H1 (cell line): ENCODE results near the gene NDST3. TPM values are rescaled to one million over a fixed set of nuclear protein-coding genes. Genes with fewer than 3 reads are reported as not detected.

Experiments used
- CTCF ChIA-PET: fragments of 300-600 bp; sonication (Branson Sonifier 250); formaldehyde crosslinking; loops from one replicate; lab custom pipeline; 2021; ENCODE audit not compliant: partially characterized antibody; lab: Charles Lee
- POLR2A ChIA-PET: fragments of 300-600 bp; sonication (Branson Sonifier 250); formaldehyde crosslinking; loops from one replicate; lab custom pipeline; 2021; ENCODE audit warnings: inconsistent platforms; ENCODE audit not compliant: partially characterized antibody; lab: Charles Lee
- DNase-seq, 2 experiments: peaks; one replicate each; pipeline versions ENCODE4 v3.0.0 to v3.0.0-alpha.2; 2010 to 2022; ENCODE audit warnings: low spot score in 2 of 2, low read depth in 1 of 2, mixed read lengths in 1 of 2
- FAIRE-seq: peaks from 2 replicates; lab custom pipeline; 2011; peaks lifted over from hg19 to GRCh38; lab: Jason Lieb, UNC
- H2AFZ ChIP-seq: 2 replicates; pipeline ENCODE4 v1.8.1; 2012; ENCODE audit warnings: low read length, inconsistent platforms
- H2AK5ac ChIP-seq: 2 replicates; pipeline ENCODE4 v1.6.1; 2013; ENCODE audit warnings: low read depth, low read length
- H2BK120ac ChIP-seq: replicated peaks from 2 replicates; pipeline ENCODE3; 2013; ENCODE audit warnings: low read depth, low read length, inconsistent platforms
- H2BK12ac ChIP-seq: 2 replicates; pipeline ENCODE4 v1.6.1; 2013; ENCODE audit warnings: low read depth, low read length
- H2BK15ac ChIP-seq: 2 replicates; pipeline ENCODE4 v1.6.1; 2013; ENCODE audit warnings: low read length
- H2BK20ac ChIP-seq: 2 replicates; pipeline ENCODE4 v1.6.1; 2013; ENCODE audit warnings: low read length
- H2BK5ac ChIP-seq: 2 replicates; pipeline ENCODE4 v1.6.1; 2013; ENCODE audit warnings: low read depth, low read length
- H3K14ac ChIP-seq: 2 replicates; pipeline ENCODE4 v1.6.1; 2013; ENCODE audit warnings: inconsistent platforms; ENCODE audit not compliant: insufficient read length
- H3K18ac ChIP-seq: 2 replicates; pipeline ENCODE4 v1.6.1; 2013; ENCODE audit warnings: low read length; ENCODE audit errors: extremely low read depth
- H3K23ac ChIP-seq: 2 replicates; pipeline ENCODE4 v1.6.1; 2013; ENCODE audit warnings: inconsistent platforms; ENCODE audit not compliant: insufficient read length
- H3K23me2 ChIP-seq: 2 replicates; pipeline ENCODE4 v1.6.1; 2013; ENCODE audit warnings: low read depth, low read length
- H3K27ac ChIP-seq: 2 replicates; pipeline ENCODE4 v1.6.1; 2011; ENCODE audit warnings: low read depth, low read length, inconsistent platforms
- H3K27me3 ChIP-seq, 4 experiments: replicated peaks in 1 of 4; 1 replicate in 1 of 4; 2 replicates in 3 of 4; pipeline versions ENCODE4 v1.6.1 to v1.8.1; 2011 to 2013; ENCODE audit warnings: low read length in 3 of 4, mild to moderate bottlenecking in 3 of 4, inconsistent platforms in 2 of 4, mixed read lengths in 2 of 4, moderate library complexity in 1 of 4; ENCODE audit not compliant: control insufficient read depth in 3 of 4, insufficient read depth in 3 of 4; ENCODE audit errors: extremely low read depth in 1 of 4
- H3K36me3 ChIP-seq, 4 experiments: 2 replicates each; pipeline versions ENCODE4 v1.6.1 to v1.8.1; 2011 to 2013; ENCODE audit warnings: mild to moderate bottlenecking in 4 of 4, low read length in 3 of 4, moderate library complexity in 2 of 4, control low read depth in 1 of 4, inconsistent platforms in 1 of 4; ENCODE audit not compliant: insufficient read depth in 4 of 4, control insufficient read depth in 2 of 4
- H3K4ac ChIP-seq: replicated peaks from 2 replicates; pipeline ENCODE3; 2013; ENCODE audit warnings: low read length, low read depth, mixed read lengths, inconsistent platforms; ENCODE audit not compliant: insufficient read length
- H3K4me1 ChIP-seq, 4 experiments: replicated peaks in 1 of 4; 1 replicate in 1 of 4; 2 replicates in 3 of 4; pipeline versions ENCODE4 v1.6.1 to v1.8.1; 2011 to 2013; ENCODE audit warnings: low read length in 3 of 4, inconsistent platforms in 2 of 4, mixed read lengths in 1 of 4; ENCODE audit not compliant: insufficient read depth in 4 of 4, control insufficient read depth in 3 of 4
- H3K4me2 ChIP-seq, 2 experiments: 2 replicates each; pipeline versions ENCODE4 v1.6.1 to v1.8.1; 2011 to 2013; ENCODE audit warnings: low read depth in 2 of 2, low read length in 2 of 2, control low read depth in 1 of 2, inconsistent platforms in 1 of 2, mild to moderate bottlenecking in 1 of 2; ENCODE audit not compliant: insufficient read depth in 1 of 2
- H3K4me3 ChIP-seq, 4 experiments: fragments of 200-600, 300-600 bp in 1 of 4; sonication (generic), shearing (Covaris generic), sonication (Bioruptor Twin) in 1 of 4; 2 replicates each; pipeline versions ENCODE4 v1.5.1 to v1.8.1; 2011 to 2016; ENCODE audit warnings: low read length in 4 of 4, low read depth in 3 of 4, control low read depth in 2 of 4, inconsistent platforms in 2 of 4, mild to moderate bottlenecking in 2 of 4, mixed read lengths in 1 of 4, moderate library complexity in 1 of 4; ENCODE audit not compliant: insufficient read depth in 2 of 4; ENCODE audit errors: extremely low read depth in 1 of 4
- H3K56ac ChIP-seq: replicated peaks from 2 replicates; pipeline ENCODE3; 2013; ENCODE audit warnings: low read depth, mild to moderate bottlenecking, mixed read lengths, low read length, inconsistent platforms; ENCODE audit not compliant: insufficient read length
- H3K79me1 ChIP-seq: 2 replicates; pipeline ENCODE4 v1.6.1; 2013; ENCODE audit warnings: low read depth, low read length, control low read depth
- H3K79me2 ChIP-seq, 2 experiments: 2 replicates each; pipeline versions ENCODE4 v1.6.1 to v1.8.1; 2012 to 2013; ENCODE audit warnings: low read length in 2 of 2, mild to moderate bottlenecking in 2 of 2, inconsistent platforms in 1 of 2; ENCODE audit not compliant: insufficient read depth in 2 of 2, control insufficient read depth in 1 of 2
- H3K9ac ChIP-seq, 4 experiments: replicated peaks in 1 of 4; 1 replicate in 1 of 4; 2 replicates in 3 of 4; pipeline versions ENCODE4 v1.6.1 to v1.8.1; 2011 to 2013; ENCODE audit warnings: low read depth in 3 of 4, low read length in 3 of 4, control low read depth in 2 of 4, mild to moderate bottlenecking in 2 of 4, moderate library complexity in 2 of 4, inconsistent platforms in 1 of 4; ENCODE audit errors: extremely low read depth in 1 of 4
- H3K9me3 ChIP-seq, 2 experiments: 2 replicates each; pipeline versions ENCODE4 v1.6.1 to v1.8.1; 2012 to 2013; ENCODE audit warnings: mild to moderate bottlenecking in 2 of 2, moderate library complexity in 2 of 2, control low read depth in 1 of 2, inconsistent platforms in 1 of 2, low read depth in 1 of 2, low read length in 1 of 2, mixed read lengths in 1 of 2; ENCODE audit not compliant: insufficient read depth in 2 of 2
- H4K20me1 ChIP-seq, 2 experiments: replicated peaks in 1 of 2; 2 replicates each; pipeline versions ENCODE3 to v1.8.1; 2011 to 2013; ENCODE audit warnings: inconsistent platforms in 2 of 2, low read length in 2 of 2, mild to moderate bottlenecking in 1 of 2; ENCODE audit not compliant: insufficient read depth in 2 of 2, control insufficient read depth in 1 of 2
- H4K5ac ChIP-seq: 2 replicates; pipeline ENCODE4 v1.6.1; 2013; ENCODE audit warnings: low read length, low read depth, mixed read lengths, inconsistent platforms; ENCODE audit not compliant: insufficient read length
- H4K8ac ChIP-seq: 2 replicates; pipeline ENCODE4 v1.8.0; 2013; ENCODE audit warnings: mild to moderate bottlenecking, moderate library complexity, low read length, inconsistent platforms; ENCODE audit not compliant: insufficient read depth; ENCODE audit errors: extremely low read depth
- H4K91ac ChIP-seq: replicated peaks from 2 replicates; pipeline ENCODE3; 2013; ENCODE audit warnings: low read length, mixed read lengths, inconsistent platforms; ENCODE audit not compliant: insufficient read length
- CHD1 ChIP-seq: IDR thresholded peaks from 2 replicates; pipeline ENCODE4 v1.6.1; 2012; ENCODE audit warnings: low read depth, low read length, improper control_type of control experiment
- EP300 ChIP-seq, 2 experiments: IDR thresholded peaks; 1 replicate in 1 of 2; 2 replicates in 1 of 2; pipeline ENCODE4 v1.6.1; 2011 to 2012; ENCODE audit warnings: low read depth in 2 of 2, low read length in 2 of 2, mild to moderate bottlenecking in 2 of 2, borderline replicate concordance in 1 of 2, inconsistent platforms in 1 of 2, moderate library complexity in 1 of 2
- GABPA ChIP-seq: IDR thresholded peaks from 2 replicates; pipeline ENCODE4 v1.6.1; 2011; ENCODE audit warnings: mild to moderate bottlenecking, low read length, moderate library complexity, borderline replicate concordance; ENCODE audit not compliant: insufficient read depth
- HDAC2 ChIP-seq, 2 experiments: fragments of 300-600 bp in 1 of 2; sonication (generic) in 1 of 2; IDR thresholded peaks; 2 replicates each; pipeline ENCODE4 v1.6.1; 2011 to 2012; ENCODE audit warnings: low read depth in 2 of 2, low read length in 2 of 2, mild to moderate bottlenecking in 2 of 2, moderate library complexity in 2 of 2, borderline replicate concordance in 1 of 2, inconsistent platforms in 1 of 2
- KDM4A ChIP-seq: IDR thresholded peaks from one replicate; pipeline ENCODE4 v1.7.1; 2012; ENCODE audit warnings: low read depth, mild to moderate bottlenecking, moderate library complexity, low read length, inconsistent platforms; ENCODE audit not compliant: severe bottlenecking
- PHF8 ChIP-seq: fragments of 200-600 bp; sonication (generic); conservative IDR thresholded peaks from 2 replicates; pipeline ENCODE4 v1.7.1; 2012; ENCODE audit warnings: low read depth, mild to moderate bottlenecking, inconsistent platforms, low read length, moderate library complexity
- POLR2A ChIP-seq, 2 experiments: IDR thresholded peaks; 1 replicate in 1 of 2; 2 replicates in 1 of 2; pipeline ENCODE4 v1.6.1; 2011; ENCODE audit warnings: low read depth in 2 of 2, low read length in 2 of 2, mild to moderate bottlenecking in 2 of 2; ENCODE audit errors: control extremely low read depth in 1 of 2
- SIN3A ChIP-seq, 2 experiments: IDR thresholded peaks in 1 of 2; conservative IDR thresholded peaks in 1 of 2; 2 replicates each; pipeline ENCODE4 v1.6.1; 2011 to 2012; ENCODE audit warnings: low read length in 2 of 2, improper control_type of control experiment in 1 of 2, low read depth in 1 of 2, mild to moderate bottlenecking in 1 of 2
- SP1 ChIP-seq: IDR thresholded peaks from 2 replicates; pipeline ENCODE4 v1.6.1; 2011; ENCODE audit warnings: low read depth, low read length
- SP4 ChIP-seq: IDR thresholded peaks from 2 replicates; pipeline ENCODE4 v1.6.1; 2012; ENCODE audit warnings: low read length, inconsistent platforms
- SUZ12 ChIP-seq: fragments of 200-600 bp; sonication (generic); IDR thresholded peaks from 2 replicates; pipeline ENCODE4 v1.6.1; 2012; ENCODE audit warnings: mild to moderate bottlenecking, inconsistent platforms, low read length, moderate library complexity, mixed read lengths
- ZNF274 ChIP-seq: IDR thresholded peaks from 2 replicates; pipeline ENCODE4 v1.7.0; 2012; ENCODE audit warnings: low read length, borderline replicate concordance; ENCODE audit errors: extremely low read depth
- WGBS, 2 experiments: shearing (Covaris generic) in 1 of 2; methylation state at CpG; one replicate each; pipeline versions ENCODE4 v1.1.6 to v1.1.7; 2013 to 2015; ENCODE audit warnings: low lambda C conversion rate in 2 of 2, mixed read lengths in 2 of 2, inconsistent platforms in 1 of 2, low coverage in 1 of 2, missing lambda C conversion rate in 1 of 2; ENCODE audit not compliant: insufficient replicate concordance in 2 of 2, insufficient coverage in 1 of 2, insufficient read length in 1 of 2; ENCODE audit errors: extremely low coverage in 1 of 2, missing lambda C conversion rate in 1 of 2; 5-methylcytosine and 5-hydroxymethylcytosine counted together
- polyA plus RNA-seq, 7 experiments: library from polyadenylated mRNA; depleted of rRNA in 3 of 7; stranded (reverse) in 5 of 7; unstranded in 2 of 7; fragments of >200 nt in 5 of 7; fragments of 200-250 nt in 2 of 7; gene quantifications; 1 replicate in 5 of 7; 2 replicates in 1 of 7; 4 replicates in 1 of 7; pipeline versions ENCODE4 v1.2.1 to v1.2.3, GENCODE V29; 2011 to 2013; ENCODE audit warnings: missing spikeins in 2 of 7, mixed read lengths in 2 of 7
- total RNA-seq: library from RNA; stranded (reverse); fragmentation: NEBNext Ultra II Directional; extraction: Animal tissue kit (Norgen Biotek cat#: 25700); gene quantifications from 2 replicates; pipeline ENCODE4 v1.2.1, GENCODE V29; 2021
- TF ChIP-seq, protein P1 (sequence below): IDR thresholded peaks from 2 replicates; pipeline ENCODE4 v1.6.1; 2011; ENCODE audit warnings: low read depth, mild to moderate bottlenecking, low read length; ENCODE audit not compliant: insufficient read depth

The NDST3 gene
- total and polyA plus RNA-seq, 2 of the 8 experiments (the other 6 are each of a cell fraction or from before 2014, with no cell fraction given) = 0.35 to 0.60 TPM

DNA sequence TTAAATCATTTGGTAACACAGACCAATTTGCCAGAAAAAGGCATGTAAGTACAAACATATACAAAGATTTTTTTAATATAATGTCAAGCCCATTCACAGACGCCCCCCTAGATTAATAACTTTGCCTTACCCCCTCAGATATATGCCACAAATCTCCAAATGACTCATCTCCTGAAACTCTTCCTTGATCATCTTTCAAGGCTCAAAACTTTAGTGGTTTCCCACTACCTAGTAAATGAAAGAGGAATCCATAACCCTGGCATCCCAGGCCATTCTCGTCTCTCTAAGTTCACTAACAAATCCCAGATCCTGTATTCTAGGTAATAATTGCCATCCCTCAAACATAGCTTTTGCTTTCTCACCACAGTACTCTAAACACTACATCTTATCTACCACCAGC, 256.7 kb downstream of the NDST3 start:
- H4K91ac ChIP-seq = no peak overlapping the region
- no peak overlapping the region for H3K4me2 ChIP-seq
- FAIRE-seq (no peak), DNase-seq (no peak)
- no peaks in the 10 kb centered on the region for H3K36me3 ChIP-seq
- H3K56ac ChIP-seq = no peak overlapping the region
- H3K4ac ChIP-seq = no peak overlapping the region
- no peaks in the 10 kb centered on the region for H3K23me2 ChIP-seq
- H3K79me1 ChIP-seq = no peaks in the 10 kb centered on the region
- H2BK5ac ChIP-seq = no peak overlapping the region
- no peak overlapping the region for H2BK15ac ChIP-seq
- H3K27me3 ChIP-seq = no peaks in the 10 kb centered on the region
- H3K79me2 ChIP-seq = no peaks in the 10 kb centered on the region
- no peaks in the 10 kb centered on the region for H3K9me3 ChIP-seq
- no peak overlapping the region for H3K14ac ChIP-seq
- H4K8ac ChIP-seq = no peak overlapping the region
- no peak overlapping the region for H2BK20ac ChIP-seq
- H4K20me1 ChIP-seq = no peaks in the 10 kb centered on the region
- no peak overlapping the region for H3K9ac ChIP-seq
- H3K27ac ChIP-seq = no peak overlapping the region
- no peak overlapping the region for H3K18ac ChIP-seq
- no peak overlapping the region for H3K23ac ChIP-seq
- H2BK120ac ChIP-seq = no peak overlapping the region
- H4K5ac ChIP-seq = no peak overlapping the region
- no peak overlapping the region for H2AK5ac ChIP-seq
- TF ChIP-seq GABPA = no peak
- no peak for TF ChIP-seq SIN3A (conservative IDR thresholded peaks at IDR 0.05 in 1 of 2, IDR thresholded peaks at IDR 0.05 in 1 of 2; ENCODE audit: low read depth in 1 of 2, low read length in 2 of 2)
- no peak for TF ChIP-seq ZNF274
- no peak for TF ChIP-seq POLR2A (IDR thresholded peaks at IDR 0.05; ENCODE audit: control extremely low read depth in 1 of 2, low read depth in 2 of 2, low read length in 2 of 2)
- no peak for TF ChIP-seq SP4
- TF ChIP-seq EP300 (IDR thresholded peaks at IDR 0.05; ENCODE audit: borderline replicate concordance in 1 of 2, low read depth in 2 of 2, low read length in 2 of 2) = no peak
- TF ChIP-seq HDAC2 (IDR thresholded peaks at IDR 0.05; ENCODE audit: borderline replicate concordance in 1 of 2, low read depth in 2 of 2, low read length in 2 of 2) = no peak
- TF ChIP-seq CHD1 = no peak
- TF ChIP-seq, protein P1, sequence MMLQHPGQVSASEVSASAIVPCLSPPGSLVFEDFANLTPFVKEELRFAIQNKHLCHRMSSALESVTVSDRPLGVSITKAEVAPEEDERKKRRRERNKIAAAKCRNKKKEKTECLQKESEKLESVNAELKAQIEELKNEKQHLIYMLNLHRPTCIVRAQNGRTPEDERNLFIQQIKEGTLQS = no peak
- TF ChIP-seq SP1 = no peak
- TF ChIP-seq KDM4A = no peak
- no peak for TF ChIP-seq SUZ12
- TF ChIP-seq PHF8 = no peak
- WGBS, 2 experiments = 83% methylated on average over 2 of the region's 2 CpGs; no CpG with 5 or more reads in 1 of the 2 experiments
- no peak overlapping the region for H2BK12ac ChIP-seq
- no peaks in the 10 kb centered on the region for H3K4me1 ChIP-seq
- no peak overlapping the region for H3K4me3 ChIP-seq
- H2AFZ ChIP-seq = no peak overlapping the region
- ChIA-PET POLR2A (no interaction called here), CTCF (no interaction called here)
